ENCODE measurements around the gene SLC23A2.

GRCh38 chr20:4982281-4982680 is 19.0 kb downstream of the SLC23A2 start:
- TF ChIP-seq CTCF (conservative IDR thresholded peaks at IDR 0.05; ENCODE audit: low read length), result no peak
- TF ChIP-seq EZH2phosphoT487 (IDR thresholded peaks at IDR 0.05; ENCODE audit: borderline replicate concordance, low read depth, low read length), result no peak
